H1 (cell line): ENCODE data around the gene PACS1. TPM values are rescaled to one million over a fixed set of nuclear protein-coding genes. Genes with fewer than 3 reads are reported as not detected.

ENCODE experiments used
- BCL11A ChIP-seq, 2 experiments: IDR thresholded peaks; one replicate each; pipeline ENCODE4 v1.6.1; 2011; ENCODE audit warnings: low read depth in 2 of 2, low read length in 2 of 2, mild to moderate bottlenecking in 2 of 2
- CTCF ChIP-seq, 3 experiments: IDR thresholded peaks; 1 replicate in 2 of 3; 2 replicates in 1 of 3; pipeline versions ENCODE4 v1.5.1 to v1.6.1; 2011; ENCODE audit warnings: low read length in 3 of 3, mild to moderate bottlenecking in 3 of 3, inconsistent platforms in 2 of 3, low read depth in 1 of 3, moderate library complexity in 1 of 3; ENCODE audit not compliant: insufficient read depth in 1 of 3; ENCODE audit errors: control extremely low read depth in 1 of 3
- EP300 ChIP-seq, 2 experiments: IDR thresholded peaks; 1 replicate in 1 of 2; 2 replicates in 1 of 2; pipeline ENCODE4 v1.6.1; 2011 to 2012; ENCODE audit warnings: low read depth in 2 of 2, low read length in 2 of 2, mild to moderate bottlenecking in 2 of 2, borderline replicate concordance in 1 of 2, inconsistent platforms in 1 of 2, moderate library complexity in 1 of 2
- EZH2 ChIP-seq: fragments of 200-600 bp; sonication (generic); IDR thresholded peaks from 2 replicates; pipeline ENCODE4 v1.7.1; 2012; ENCODE audit warnings: low read depth, mild to moderate bottlenecking, moderate library complexity, low read length, inconsistent platforms; ENCODE audit not compliant: severe bottlenecking
- GABPA ChIP-seq: IDR thresholded peaks from 2 replicates; pipeline ENCODE4 v1.6.1; 2011; ENCODE audit warnings: mild to moderate bottlenecking, low read length, moderate library complexity, borderline replicate concordance; ENCODE audit not compliant: insufficient read depth
- HDAC6 ChIP-seq: IDR thresholded peaks from one replicate; pipeline ENCODE4 v1.7.1; 2012; ENCODE audit warnings: low read depth, mild to moderate bottlenecking, inconsistent platforms, low read length, moderate library complexity
- MAFK ChIP-seq: IDR thresholded peaks from 2 replicates; pipeline ENCODE4 v1.6.1; 2012; ENCODE audit warnings: low read depth, mild to moderate bottlenecking, improper control_type of control experiment, low read length
- POLR2A ChIP-seq, 2 experiments: IDR thresholded peaks; 1 replicate in 1 of 2; 2 replicates in 1 of 2; pipeline ENCODE4 v1.6.1; 2011; ENCODE audit warnings: low read depth in 2 of 2, low read length in 2 of 2, mild to moderate bottlenecking in 2 of 2; ENCODE audit errors: control extremely low read depth in 1 of 2
- polyA plus RNA-seq, 7 experiments: library from polyadenylated mRNA; depleted of rRNA in 3 of 7; stranded (reverse) in 5 of 7; unstranded in 2 of 7; fragments of >200 nt in 5 of 7; fragments of 200-250 nt in 2 of 7; gene quantifications; 1 replicate in 5 of 7; 2 replicates in 1 of 7; 4 replicates in 1 of 7; pipeline versions ENCODE4 v1.2.1 to v1.2.3, GENCODE V29; 2011 to 2013; ENCODE audit warnings: missing spikeins in 2 of 7, mixed read lengths in 2 of 7
- total RNA-seq: library from RNA; stranded (reverse); fragmentation: NEBNext Ultra II Directional; extraction: Animal tissue kit (Norgen Biotek cat#: 25700); gene quantifications from 2 replicates; pipeline ENCODE4 v1.2.1, GENCODE V29; 2021

The PACS1 gene
- total and polyA plus RNA-seq, 2 of the 8 experiments (the other 6 are each of a cell fraction or from before 2014, with no cell fraction given) = 11.5 to 36.0 TPM

- TF ChIP-seq CTCF (IDR thresholded peaks at IDR 0.05; ENCODE audit: control extremely low read depth in 1 of 3, insufficient read depth in 1 of 3, low read depth in 1 of 3, low read length in 3 of 3) (no peak), EZH2 (no peak), BCL11A (IDR thresholded peaks at IDR 0.05; ENCODE audit: low read depth in 2 of 2, low read length in 2 of 2) (no peak), HDAC6 (no peak), GABPA (no peak), MAFK (no peak), EP300 (IDR thresholded peaks at IDR 0.05; ENCODE audit: borderline replicate concordance in 1 of 2, low read depth in 2 of 2, low read length in 2 of 2) (no peak), POLR2A (IDR thresholded peaks at IDR 0.05; ENCODE audit: control extremely low read depth in 1 of 2, low read depth in 2 of 2, low read length in 2 of 2) (no peak)
Measured at GRCh38 chr11:66062408-66062807, 7.7 kb upstream of the PACS1 start (continued).
